Stimulated activated naive B cell treated with anti-CD40 and anti-IgM and Interleukin-4, amounts not matched to agents 10 μg/mL and 1 μg/mL and 100 μg/mL, for 72 hours (primary cell): ENCODE data around the gene TDRD12.
"Not testable (repeated sequence)": the region's sequence is repeated elsewhere in the genome, so short reads cannot be mapped to it uniquely, and the experiment has no call there.

Experiments
- ATAC-seq, 2 donors: fragments of 150-1000 bp; cut with Tn5 transposase; replicated peaks; 2 replicates each; pipeline ENCODE4 v1.10.0; 2021; ENCODE audit warnings: moderate library complexity in 1 of 2
- DNase-seq: peaks from one replicate; pipeline ENCODE4 v3.0.0; 2021
- H3K27ac Mint-ChIP-seq: one replicate; pipeline ENCODE4 v1.8.0; 2022; ENCODE audit warnings: mild to moderate bottlenecking, mixed read lengths
- H3K27me3 Mint-ChIP-seq, 2 donors: one replicate each; pipeline ENCODE4 v1.8.0; 2022; ENCODE audit warnings: mixed read lengths in 2 of 2
- H3K36me3 Mint-ChIP-seq, 2 donors: one replicate each; pipeline ENCODE4 v1.8.0; 2022; ENCODE audit warnings: mixed read lengths in 2 of 2, mild to moderate bottlenecking in 1 of 2
- H3K4me1 Mint-ChIP-seq, 2 donors: one replicate each; pipeline ENCODE4 v1.8.0; 2022; ENCODE audit warnings: mixed read lengths in 2 of 2, mild to moderate bottlenecking in 1 of 2
- H3K4me3 Mint-ChIP-seq, 2 donors: one replicate each; pipeline ENCODE4 v1.8.0; 2022; ENCODE audit warnings: mild to moderate bottlenecking in 2 of 2, mixed read lengths in 2 of 2, moderate library complexity in 1 of 2
- H3K9me3 Mint-ChIP-seq, 2 donors: one replicate each; pipeline ENCODE4 v1.8.0; 2022; ENCODE audit warnings: mixed read lengths in 2 of 2, mild to moderate bottlenecking in 1 of 2

Gene TDRD12

GRCh38 chr19:32682317-32682716 lies 37.2 kb upstream of the TDRD12 start:
- no peak overlapping the region for H3K4me3 Mint-ChIP-seq
- peaks cover 1 to 4% of the 10 kb centered on the region in 2 donors for H3K4me1 Mint-ChIP-seq
- no peak for ATAC-seq
- peaks cover 8 to 12% of the 10 kb centered on the region in 2 donors for H3K27me3 Mint-ChIP-seq
- no peak overlapping the region for H3K27ac Mint-ChIP-seq
- H3K9me3 Mint-ChIP-seq, result no peaks in the 10 kb centered on the region
- DNase-seq, result no peak
- H3K36me3 Mint-ChIP-seq, result peaks cover 5 to 6% of the 10 kb centered on the region in 2 donors

- peaks cover 0 to 4% of the 10 kb centered on the region in 2 donors for H3K27me3 Mint-ChIP-seq
- no peak for DNase-seq
- no peak overlapping the region for H3K4me3 Mint-ChIP-seq
- no peaks in the 10 kb centered on the region for H3K9me3 Mint-ChIP-seq
- peaks cover 6 to 9% of the 10 kb centered on the region in 2 donors for H3K36me3 Mint-ChIP-seq
- ATAC-seq, result no peak
- peaks cover 7 to 10% of the 10 kb centered on the region in 2 donors for H3K4me1 Mint-ChIP-seq
- H3K27ac Mint-ChIP-seq, result no peak overlapping the region
Measured at GRCh38 chr19:32686847-32687475, 32.6 kb upstream of the TDRD12 start.

GRCh38 chr19:32687681-32688080 lies 31.9 kb upstream of the TDRD12 start:
- Mint-ChIP-seq H3K27me3 (peaks cover 0 to under 1% of the 10 kb centered on the region in 2 donors), H3K9me3 (no peaks in the 10 kb centered on the region), H3K4me1 (peaks cover 7 to 12% of the 10 kb centered on the region in 2 donors), H3K36me3 (peaks cover 8 to 10% of the 10 kb centered on the region in 2 donors), H3K4me3 (no peak overlapping the region), H3K27ac (no peak overlapping the region)
- no peak for ATAC-seq
- DNase-seq, result no peak

GRCh38 chr19:32688311-32688710 lies 31.3 kb upstream of the TDRD12 start:
- no peak for DNase-seq
- no peak overlapping the region for H3K27ac Mint-ChIP-seq
- H3K4me1 Mint-ChIP-seq, result peaks cover 10 to 18% of the 10 kb centered on the region in 2 donors
- H3K27me3 Mint-ChIP-seq, result peaks cover 3 to 7% of the 10 kb centered on the region in 2 donors
- ATAC-seq, result no peak
- no peak overlapping the region for H3K4me3 Mint-ChIP-seq
- no peaks in the 10 kb centered on the region for H3K9me3 Mint-ChIP-seq
- H3K36me3 Mint-ChIP-seq, result peaks cover 14 to 16% of the 10 kb centered on the region in 2 donors

GRCh38 chr19:32691291-32691951 lies 28.1 kb upstream of the TDRD12 start, which contains the start of gene NUDT19:
TSS of gene NUDT19 (plus strand) at chr19:32691821. CDS start at chr19:32691961, 140 bp downstream.
- Mint-ChIP-seq H3K9me3 (no peaks in the 10 kb centered on the region), H3K27ac (peak within 1 kb of the TSS; percentile 96), H3K4me3 (peak within 1 kb of the TSS; percentile 91 to 94), H3K36me3 (peaks cover 32 to 41% of the 10 kb centered on the region in 2 donors), H3K4me1 (peaks cover 24 to 47% of the 10 kb centered on the region in 2 donors), H3K27me3 (peaks cover 3 to 7% of the 10 kb centered on the region in 2 donors)
- ATAC-seq, result peak; percentile 88 to 91
- DNase-seq, result peak; percentile 83

- peaks cover 3 to 7% of the 10 kb centered on the region in 2 donors for H3K27me3 Mint-ChIP-seq
- H3K4me3 Mint-ChIP-seq, result peak overlapping the region; percentile 91 to 94
- peak overlapping the region; percentile 96 for H3K27ac Mint-ChIP-seq
- no peaks in the 10 kb centered on the region for H3K9me3 Mint-ChIP-seq
- H3K36me3 Mint-ChIP-seq, result peaks cover 27 to 36% of the 10 kb centered on the region in 2 donors
- H3K4me1 Mint-ChIP-seq, result peaks cover 24 to 47% of the 10 kb centered on the region in 2 donors
- DNase-seq (peak; percentile 74), ATAC-seq (peak; percentile 85 to 88)
Measured at GRCh38 chr19:32691952-32692726, 27.4 kb upstream of the TDRD12 start.

- peak overlapping the region; percentile 91 to 94 for H3K4me3 Mint-ChIP-seq
- peaks cover 26 to 51% of the 10 kb centered on the region in 2 donors for H3K4me1 Mint-ChIP-seq
- peaks cover 30 to 41% of the 10 kb centered on the region in 2 donors for H3K36me3 Mint-ChIP-seq
- DNase-seq (no peak), ATAC-seq (peak; percentile 6)
- H3K27me3 Mint-ChIP-seq, result peaks cover 3 to 7% of the 10 kb centered on the region in 2 donors
- peak overlapping the region; percentile 96 for H3K27ac Mint-ChIP-seq
- no peaks in the 10 kb centered on the region for H3K9me3 Mint-ChIP-seq
Measured at GRCh38 chr19:32692727-32693061, 26.9 kb upstream of the TDRD12 start.

- H3K4me3 Mint-ChIP-seq, result peak overlapping the region; percentile 91 to 94
- not testable (repeated sequence) for H3K27me3 Mint-ChIP-seq, ATAC-seq, H3K9me3 Mint-ChIP-seq
- H3K27ac Mint-ChIP-seq, result peak overlapping the region; percentile 96
- H3K36me3 Mint-ChIP-seq, result peaks cover 34 to 48% of the 10 kb centered on the region in 2 donors
- peak; percentile 20 for DNase-seq
- H3K4me1 Mint-ChIP-seq, result peaks cover 28 to 54% of the 10 kb centered on the region in 2 donors
Measured at GRCh38 chr19:32693151-32694108, 26.1 kb upstream of the TDRD12 start.

GRCh38 chr19:32694316-32694715 lies 25.3 kb upstream of the TDRD12 start:
- not testable (repeated sequence) for H3K27ac Mint-ChIP-seq, ATAC-seq, H3K27me3 Mint-ChIP-seq, H3K9me3 Mint-ChIP-seq, DNase-seq, H3K4me3 Mint-ChIP-seq
- peaks cover 28 to 54% of the 10 kb centered on the region in 2 donors for H3K4me1 Mint-ChIP-seq
- H3K36me3 Mint-ChIP-seq, result peaks cover 41 to 57% of the 10 kb centered on the region in 2 donors

GRCh38 chr19:32694851-32695250 lies 24.7 kb upstream of the TDRD12 start:
- not testable (repeated sequence) for H3K4me3 Mint-ChIP-seq, H3K9me3 Mint-ChIP-seq, H3K27me3 Mint-ChIP-seq, DNase-seq, ATAC-seq, H3K27ac Mint-ChIP-seq
- H3K36me3 Mint-ChIP-seq, result peaks cover 46 to 62% of the 10 kb centered on the region in 2 donors
- H3K4me1 Mint-ChIP-seq, result peaks cover 28 to 54% of the 10 kb centered on the region in 2 donors

- H3K9me3 Mint-ChIP-seq, H3K27me3 Mint-ChIP-seq, ATAC-seq, DNase-seq: not testable (repeated sequence)
- peak overlapping the region; percentile 35 to 42 for H3K4me3 Mint-ChIP-seq
- peaks cover 28 to 54% of the 10 kb centered on the region in 2 donors for H3K4me1 Mint-ChIP-seq
- peak overlapping the region; percentile 43 for H3K27ac Mint-ChIP-seq
- peaks cover 52 to 69% of the 10 kb centered on the region in 2 donors for H3K36me3 Mint-ChIP-seq
Measured at GRCh38 chr19:32695506-32695905, 24.1 kb upstream of the TDRD12 start.

GRCh38 chr19:32696771-32697170 lies 22.8 kb upstream of the TDRD12 start:
- not testable (repeated sequence) for DNase-seq, ATAC-seq, H3K9me3 Mint-ChIP-seq, H3K27ac Mint-ChIP-seq, H3K4me3 Mint-ChIP-seq, H3K27me3 Mint-ChIP-seq
- Mint-ChIP-seq H3K4me1 (peaks cover 22 to 43% of the 10 kb centered on the region in 2 donors), H3K36me3 (peaks cover 53 to 76% of the 10 kb centered on the region in 2 donors)

- peaks cover 62 to 80% of the 10 kb centered on the region in 2 donors for H3K36me3 Mint-ChIP-seq
- H3K27me3 Mint-ChIP-seq, H3K9me3 Mint-ChIP-seq, H3K4me3 Mint-ChIP-seq, DNase-seq, H3K27ac Mint-ChIP-seq, ATAC-seq: not testable (repeated sequence)
- H3K4me1 Mint-ChIP-seq, result peaks cover 10 to 18% of the 10 kb centered on the region in 2 donors
Measured at GRCh38 chr19:32700129-32700528, 19.4 kb upstream of the TDRD12 start.
